Ovary (tissue), 3 donors: ENCODE results near the gene CEP55.

Experiments
- POLR2A ChIP-seq: fragments of 450-650 bp; IDR thresholded peaks from one replicate; pipeline ENCODE4 v1.6.1; 2017; ENCODE audit warnings: antibody characterized with exemption, mild to moderate bottlenecking, moderate library complexity
- TF ChIP-seq, protein P1 (sequence below), 3 donors: fragments of 450-650 bp in 2 of 3; fragments of 200-600 bp in 1 of 3; IDR thresholded peaks; one replicate each; pipeline versions ENCODE4 v1.5.1 to v1.8.0; 2016 to 2022; ENCODE audit warnings: antibody characterized with exemption in 3 of 3, mild to moderate bottlenecking in 1 of 3
- donor health status: DM: no; HTN: no; CAD: no.

DNA sequence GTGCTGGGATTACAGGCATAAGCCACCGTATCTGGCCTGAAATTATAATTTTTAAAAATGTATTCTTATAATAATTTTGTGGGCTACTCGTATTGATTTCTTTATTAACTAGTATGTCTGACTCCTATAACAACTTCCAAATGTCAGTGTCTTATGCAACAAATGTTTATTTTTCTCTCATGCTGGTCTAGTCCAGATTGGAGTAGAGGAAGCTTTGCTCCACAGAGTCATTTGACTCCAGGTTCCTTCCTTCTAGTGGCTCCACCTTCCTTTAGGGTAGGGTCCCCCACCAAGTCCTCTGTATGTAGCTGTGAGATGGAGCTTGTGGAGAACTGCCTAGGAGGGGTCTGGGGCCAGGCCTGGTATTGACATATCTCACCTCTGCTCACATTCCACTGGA is 8.7 kb downstream of the CEP55 start:
- TF ChIP-seq, protein P1, sequence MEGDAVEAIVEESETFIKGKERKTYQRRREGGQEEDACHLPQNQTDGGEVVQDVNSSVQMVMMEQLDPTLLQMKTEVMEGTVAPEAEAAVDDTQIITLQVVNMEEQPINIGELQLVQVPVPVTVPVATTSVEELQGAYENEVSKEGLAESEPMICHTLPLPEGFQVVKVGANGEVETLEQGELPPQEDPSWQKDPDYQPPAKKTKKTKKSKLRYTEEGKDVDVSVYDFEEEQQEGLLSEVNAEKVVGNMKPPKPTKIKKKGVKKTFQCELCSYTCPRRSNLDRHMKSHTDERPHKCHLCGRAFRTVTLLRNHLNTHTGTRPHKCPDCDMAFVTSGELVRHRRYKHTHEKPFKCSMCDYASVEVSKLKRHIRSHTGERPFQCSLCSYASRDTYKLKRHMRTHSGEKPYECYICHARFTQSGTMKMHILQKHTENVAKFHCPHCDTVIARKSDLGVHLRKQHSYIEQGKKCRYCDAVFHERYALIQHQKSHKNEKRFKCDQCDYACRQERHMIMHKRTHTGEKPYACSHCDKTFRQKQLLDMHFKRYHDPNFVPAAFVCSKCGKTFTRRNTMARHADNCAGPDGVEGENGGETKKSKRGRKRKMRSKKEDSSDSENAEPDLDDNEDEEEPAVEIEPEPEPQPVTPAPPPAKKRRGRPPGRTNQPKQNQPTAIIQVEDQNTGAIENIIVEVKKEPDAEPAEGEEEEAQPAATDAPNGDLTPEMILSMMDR (IDR thresholded peaks at IDR 0.05) = no peak
- TF ChIP-seq POLR2A = no peak
